ENCODE results near the gene XRCC3.

- TF ChIP-seq FOXP2 (optimal IDR thresholded peaks at IDR 0.05; ENCODE audit: control extremely low read depth, extremely low read length, insufficient read depth): no peak
- no peak for TF ChIP-seq EZH2 (IDR thresholded peaks at IDR 0.05)
These were observed 22.3 kb upstream of the XRCC3 start for GRCh38 chr14:103737432-103738045.

All from SK-N-MC (cell line).